GM21447 (cell line): ENCODE data around the gene CDH13.

ENCODE experiments used
- ATAC-seq: cut with Tn5 transposase; IDR thresholded peaks from one replicate; pipeline ENCODE4 v1.9.1; 2021; ENCODE audit not compliant: unreplicated experiment

Gene CDH13

GRCh38 chr16:83685615-83686165 is 1058.9 kb downstream of the CDH13 start:
- ATAC-seq: no peak

DNA sequence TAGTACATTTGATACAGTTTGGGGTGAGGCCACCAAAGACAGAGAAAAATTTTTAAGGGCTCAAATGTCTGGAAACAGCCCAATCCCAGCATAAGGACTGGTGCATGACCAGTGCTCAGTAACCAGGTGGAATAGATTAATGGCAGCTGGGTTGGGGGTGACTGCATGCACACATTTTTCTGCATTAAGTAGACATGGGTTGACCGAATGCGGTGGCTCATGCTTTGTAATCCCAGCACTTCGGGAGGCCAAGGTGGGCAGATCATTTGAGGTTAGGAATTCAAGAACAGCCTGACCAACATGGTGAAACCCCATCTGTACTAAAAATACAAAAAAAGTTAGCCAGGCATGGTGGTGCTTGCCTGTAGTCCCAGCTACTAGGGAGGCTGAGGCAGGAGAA is 1060.0 kb downstream of the CDH13 start:
- ATAC-seq: no peak

DNA sequence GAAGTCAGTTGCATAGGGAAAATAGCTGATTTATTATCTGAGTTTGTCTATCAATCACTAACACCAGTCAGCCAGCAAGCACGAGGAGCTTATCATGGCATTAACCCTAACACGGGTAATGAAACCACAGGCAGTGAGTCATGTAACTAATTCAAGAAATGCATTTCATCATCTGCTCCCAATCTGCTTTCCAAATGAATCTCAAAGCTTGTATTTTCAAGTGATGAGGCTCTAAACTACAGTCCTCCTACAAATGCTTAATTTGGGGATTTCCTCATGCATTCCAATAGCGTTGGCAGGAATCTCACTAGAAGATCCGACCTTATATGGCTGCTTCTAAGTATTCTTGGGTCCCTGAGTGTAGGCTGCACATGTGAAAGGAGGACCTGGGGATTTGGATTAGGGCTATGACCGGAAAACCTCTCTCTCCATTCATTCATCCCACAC is 1062.6 kb downstream of the CDH13 start:
- peak; percentile 88 for ATAC-seq

- ATAC-seq: no peak
Observed at GRCh38 chr16:83692224-83692623, 1065.5 kb downstream of the CDH13 start.

DNA sequence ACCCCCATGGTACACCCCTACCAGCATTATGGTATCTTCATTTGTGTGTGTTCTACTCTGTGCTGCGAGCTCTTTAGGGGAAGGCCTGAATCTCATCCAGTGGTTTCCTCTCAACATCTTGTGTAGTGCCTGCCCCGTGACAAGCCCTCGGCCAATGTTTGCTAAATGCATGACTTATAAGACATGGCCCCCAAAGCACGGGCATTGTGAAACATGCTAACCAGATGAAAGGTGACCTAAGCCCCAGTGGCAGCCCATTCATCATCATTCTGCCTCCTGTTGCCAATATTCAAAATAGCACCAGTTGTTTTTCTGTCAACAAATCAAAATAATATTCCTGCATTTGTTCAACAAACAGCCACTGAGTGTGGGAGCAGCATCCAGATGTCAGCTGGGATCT is 1072.2 kb downstream of the CDH13 start:
- ATAC-seq: no peak

DNA sequence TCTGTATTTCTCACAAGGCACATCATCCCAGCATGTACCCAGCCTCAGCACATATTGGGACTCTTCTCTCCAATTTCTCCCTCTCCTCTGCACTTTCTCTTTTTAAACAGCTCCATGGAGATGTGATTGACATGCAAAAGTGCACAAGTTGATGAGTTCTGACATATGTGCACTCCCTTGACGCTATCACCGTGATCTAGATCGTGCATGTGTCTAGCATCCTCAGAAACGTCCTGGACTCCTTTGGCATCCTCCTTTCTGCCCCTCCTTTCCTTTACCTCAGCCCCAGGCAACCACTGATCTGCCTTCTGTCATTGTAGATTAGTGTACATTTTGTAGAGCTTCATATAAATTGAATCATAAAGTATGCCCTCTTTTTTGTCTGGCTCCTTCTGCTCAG is 1073.0 kb downstream of the CDH13 start:
- ATAC-seq: no peak

- ATAC-seq: no peak
Observed at GRCh38 chr16:83700918-83701317, 1074.1 kb downstream of the CDH13 start.

DNA sequence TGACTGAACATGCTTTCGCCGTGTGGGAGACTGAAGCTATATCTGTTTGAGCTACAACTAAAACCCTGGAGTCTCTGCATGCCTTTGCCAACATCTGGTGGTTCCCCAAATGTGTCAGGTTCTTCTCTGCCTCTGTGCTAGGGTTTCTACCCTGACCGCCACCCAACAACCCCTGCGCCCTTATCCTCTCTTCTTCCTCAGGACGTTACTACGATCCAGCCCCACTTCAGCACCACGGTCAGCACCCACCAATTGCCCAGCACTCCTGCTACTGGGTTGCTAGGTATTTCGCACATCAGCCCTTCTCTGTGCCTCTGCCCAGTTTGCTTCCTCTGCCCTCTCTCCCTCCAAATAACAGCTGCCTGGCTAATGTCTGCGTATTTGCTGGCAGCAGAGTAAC is 1074.7 kb downstream of the CDH13 start:
- no peak for ATAC-seq

- no peak for ATAC-seq
Observed at GRCh38 chr16:83704656-83705055, 1077.9 kb downstream of the CDH13 start.

- ATAC-seq: no peak
Observed at GRCh38 chr16:83705856-83706255, 1079.1 kb downstream of the CDH13 start.

- no peak for ATAC-seq
Observed at GRCh38 chr16:83706394-83706793, 1079.6 kb downstream of the CDH13 start.

DNA sequence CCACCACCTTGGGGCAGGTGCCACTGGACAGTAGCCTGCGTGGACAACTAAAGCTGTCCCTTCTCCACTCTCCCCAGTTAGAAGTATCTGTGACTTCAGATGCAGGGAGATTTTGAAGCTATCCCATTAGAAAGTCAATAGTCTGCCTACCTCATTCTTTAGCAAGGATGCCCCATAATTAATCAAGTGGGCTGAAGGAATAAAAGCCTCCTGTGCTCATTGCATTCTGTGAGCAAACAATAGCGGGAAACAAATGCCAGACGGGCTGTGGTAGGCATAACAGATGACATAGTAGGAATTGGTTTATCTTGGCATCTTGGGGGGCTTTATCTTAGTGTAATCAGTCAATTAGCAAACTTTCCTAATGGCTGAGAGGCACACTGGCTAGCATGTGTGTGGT is 1084.3 kb downstream of the CDH13 start:
- no peak for ATAC-seq

GRCh38 chr16:83713597-83713996 is 1086.8 kb downstream of the CDH13 start:
- no peak for ATAC-seq

DNA sequence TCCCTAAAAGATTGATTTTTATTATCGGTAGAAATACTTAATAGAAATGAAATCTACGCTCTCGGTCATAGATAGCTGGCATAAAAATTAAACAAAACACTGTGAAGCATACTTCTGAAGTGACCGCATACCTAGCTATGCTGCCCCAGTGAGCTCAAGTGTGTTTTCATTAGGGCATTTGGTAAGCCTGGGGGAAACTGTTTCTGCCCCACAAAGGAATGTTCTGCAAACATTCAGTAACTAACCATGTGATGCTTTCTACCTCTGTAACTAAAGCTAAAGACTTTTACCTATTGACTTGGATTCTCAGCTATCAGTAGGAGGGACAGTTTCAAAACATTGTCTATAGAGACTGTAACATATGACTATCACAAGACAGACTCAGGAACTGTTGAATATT is 1087.5 kb downstream of the CDH13 start:
- no peak for ATAC-seq

GRCh38 chr16:83715217-83715920 is 1088.6 kb downstream of the CDH13 start:
- ATAC-seq: no peak

DNA sequence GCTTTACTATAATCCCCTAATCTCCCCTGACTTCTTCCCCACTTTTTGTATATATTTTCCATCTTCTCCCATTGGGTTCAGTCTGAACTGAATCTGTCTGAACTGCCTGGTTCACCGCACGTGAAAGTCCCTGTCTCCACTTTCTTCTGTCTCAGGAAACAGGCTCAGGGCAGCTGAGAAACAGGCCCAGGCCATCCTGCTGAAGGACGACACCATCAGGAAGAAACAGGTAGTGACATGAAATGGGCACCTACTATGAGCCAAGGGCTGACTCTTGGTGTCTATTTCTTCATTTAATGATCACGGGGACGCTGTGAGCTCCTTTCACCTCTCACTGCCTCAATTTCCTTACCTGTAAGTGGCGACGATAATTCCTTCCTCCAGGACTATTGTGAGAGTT is 1090.5 kb downstream of the CDH13 start:
- ATAC-seq: no peak

- no peak for ATAC-seq
Observed at GRCh38 chr16:83717814-83718213, 1091.0 kb downstream of the CDH13 start.

DNA sequence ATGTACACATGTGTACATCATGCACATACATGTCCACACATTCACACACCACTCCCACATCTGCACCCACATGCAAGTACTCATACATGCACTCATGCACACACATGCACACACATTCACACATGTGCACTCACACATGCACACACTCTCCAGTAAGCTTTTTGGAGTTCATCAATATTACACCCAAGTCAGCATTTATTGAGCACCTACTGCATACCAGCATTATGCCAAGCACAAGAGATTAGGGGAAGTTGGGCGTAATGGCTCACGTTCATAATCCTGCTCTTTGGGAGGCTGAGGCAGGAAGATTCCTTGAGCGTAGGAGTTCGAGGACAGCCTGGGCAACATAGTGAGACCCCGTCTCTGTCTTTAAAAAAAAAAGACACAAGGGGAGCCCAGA is 1093.4 kb downstream of the CDH13 start:
- no peak for ATAC-seq

DNA sequence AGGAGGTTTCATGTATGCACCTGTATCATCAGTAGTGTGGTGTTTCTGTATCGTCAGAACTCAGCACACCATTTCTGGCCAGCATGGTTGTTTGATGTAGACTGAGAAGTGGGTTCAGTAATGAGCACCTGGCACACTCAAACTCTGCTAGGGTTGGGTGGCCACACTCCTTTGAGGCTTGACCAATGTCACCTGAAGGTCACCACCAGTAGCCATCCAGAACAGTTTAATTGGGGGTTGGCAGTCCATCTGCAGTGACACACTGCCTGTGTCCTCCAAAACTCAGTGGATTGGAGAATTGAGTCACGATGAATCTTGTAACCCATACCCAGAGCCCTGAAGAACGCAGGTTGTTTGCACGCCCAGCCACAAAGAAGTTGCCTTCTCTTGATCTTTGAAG is 1094.2 kb downstream of the CDH13 start:
- no peak for ATAC-seq

GRCh38 chr16:83721676-83722075 is 1094.9 kb downstream of the CDH13 start:
- ATAC-seq: no peak

DNA sequence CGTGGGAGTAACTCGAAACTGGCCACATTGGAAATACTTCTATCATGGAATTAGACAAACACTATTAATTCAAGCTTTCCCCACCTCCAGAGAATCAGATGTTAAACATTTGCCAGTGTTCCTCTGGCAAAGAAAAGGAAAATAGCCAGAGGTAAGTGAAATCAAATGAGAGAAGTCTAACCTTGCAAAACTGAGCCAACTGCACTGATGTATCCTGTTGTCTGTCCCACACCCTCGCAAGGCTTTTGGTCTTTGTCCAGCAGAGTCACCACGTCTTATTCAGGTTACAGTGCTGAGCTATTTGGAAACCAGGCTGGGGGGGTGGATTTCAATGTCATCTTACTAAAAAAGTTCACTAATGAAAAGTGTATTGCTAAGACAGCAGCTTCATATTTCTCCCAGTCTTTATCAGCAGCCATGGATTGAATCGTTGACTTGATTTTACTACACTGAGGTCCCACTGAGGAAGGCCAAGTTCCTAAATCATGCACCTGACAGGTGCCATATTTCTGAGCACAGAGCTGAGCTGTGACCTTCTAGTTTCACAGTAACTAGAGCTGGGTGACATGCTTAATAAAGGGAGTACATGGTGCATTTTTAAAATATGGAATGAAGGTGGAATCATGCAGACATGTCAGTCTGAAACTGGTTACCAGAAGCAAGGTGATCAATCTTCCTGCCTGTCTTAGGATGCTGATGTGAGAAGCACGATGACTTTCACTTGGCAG is 1095.9 kb downstream of the CDH13 start:
- ATAC-seq: no peak

GRCh38 chr16:83723244-83723643 is 1096.5 kb downstream of the CDH13 start:
- no peak for ATAC-seq
